GM19023 (cell line): ENCODE results near the gene KAZN.
"Not testable (repeated sequence)": the region's sequence is repeated elsewhere in the genome, so short reads cannot be mapped to it uniquely, and the experiment has no call there.

Experiments
- ATAC-seq: cut with Tn5 transposase; IDR thresholded peaks from one replicate; pipeline ENCODE4 v1.9.1; 2021; ENCODE audit warnings: mild to moderate bottlenecking, moderate library complexity; ENCODE audit not compliant: unreplicated experiment

The KAZN gene

DNA sequence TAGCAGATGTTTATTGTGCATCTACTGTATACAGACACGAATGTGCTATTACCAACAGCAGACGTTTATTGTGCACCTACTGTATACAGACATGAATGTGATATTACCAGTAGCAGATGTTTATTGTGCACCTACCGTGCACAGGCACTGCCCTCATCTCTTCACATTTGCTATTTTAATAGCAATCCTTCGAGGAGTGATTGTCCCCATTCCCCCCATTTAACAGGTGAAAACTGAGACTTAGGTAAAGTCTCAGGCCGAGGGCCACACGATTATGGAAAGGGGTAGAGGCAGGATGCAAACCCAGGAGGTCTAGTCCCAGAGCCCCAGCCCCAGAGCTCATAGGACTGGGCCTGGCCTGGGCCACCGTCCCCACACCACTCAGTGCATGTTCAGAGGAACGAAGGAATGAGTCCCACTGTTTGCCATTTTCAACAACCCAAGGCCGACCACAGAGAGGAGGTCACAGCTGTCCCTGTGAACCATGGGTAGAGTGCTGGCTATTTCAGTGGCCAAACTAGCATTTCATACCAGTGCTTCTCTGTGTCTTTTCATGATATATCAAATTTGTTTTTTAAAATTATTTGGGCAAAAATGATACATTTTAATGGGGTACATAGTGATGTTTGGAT lies 440.6 kb downstream of the KAZN start:
- no peak for ATAC-seq

DNA sequence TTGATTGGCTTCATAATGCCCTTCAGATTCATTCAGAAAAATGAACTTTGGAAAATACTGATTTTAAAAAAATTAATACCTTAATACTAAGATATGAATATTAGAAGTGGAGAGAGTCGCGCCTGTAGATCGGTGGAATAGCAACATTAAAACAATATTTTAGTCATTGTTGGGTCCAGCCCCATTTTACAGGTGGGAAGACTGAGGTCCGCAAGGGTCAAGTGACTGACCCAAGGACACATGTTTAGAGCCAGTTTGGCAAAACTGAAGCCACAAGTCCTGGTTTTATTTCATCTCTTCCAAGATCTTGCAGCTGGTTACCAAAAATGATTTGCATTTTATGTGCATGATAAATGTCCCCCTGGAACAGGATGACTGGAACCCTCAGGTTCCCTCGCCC lies 441.4 kb downstream of the KAZN start:
- ATAC-seq = no peak

DNA sequence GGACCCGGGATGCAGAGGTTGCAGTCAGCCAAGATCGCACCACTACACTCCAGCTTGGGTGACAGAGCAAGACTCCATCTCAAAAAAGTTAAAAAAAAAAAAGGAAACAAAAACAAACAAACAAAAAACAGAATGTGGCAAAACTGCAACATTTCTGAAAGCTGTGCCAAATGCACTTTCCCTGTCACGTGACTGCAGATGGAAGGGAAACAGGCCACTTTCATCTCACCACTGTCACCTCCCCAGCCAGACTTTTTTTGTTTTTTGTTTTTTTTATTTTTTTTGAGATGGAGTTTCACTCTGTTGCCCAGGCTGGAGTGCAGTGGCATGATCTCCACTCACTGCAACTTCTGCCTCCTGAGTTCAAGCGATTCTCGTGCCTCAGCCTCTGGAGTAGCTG lies 442.2 kb downstream of the KAZN start:
- not testable (repeated sequence) for ATAC-seq

DNA sequence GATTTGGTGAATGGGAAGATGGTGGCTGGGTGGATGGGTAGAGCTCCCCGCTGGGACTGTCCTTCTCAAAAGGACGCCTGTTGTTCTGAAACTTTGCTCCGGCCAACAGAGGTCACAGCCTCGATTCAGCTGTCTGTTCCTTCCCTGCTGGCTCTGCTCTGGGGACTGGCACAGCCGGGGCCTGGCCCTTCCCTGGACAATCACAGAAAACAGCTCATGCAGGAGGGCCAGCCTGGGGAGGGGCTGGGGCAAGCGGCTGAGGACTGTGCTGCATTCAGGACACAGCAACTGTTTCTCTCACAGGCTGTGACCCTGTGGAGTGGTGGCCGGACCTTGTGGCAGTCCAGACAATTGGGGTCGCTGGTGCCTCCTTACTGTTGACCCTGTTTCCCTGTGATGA lies 444.4 kb downstream of the KAZN start:
- ATAC-seq = no peak

DNA sequence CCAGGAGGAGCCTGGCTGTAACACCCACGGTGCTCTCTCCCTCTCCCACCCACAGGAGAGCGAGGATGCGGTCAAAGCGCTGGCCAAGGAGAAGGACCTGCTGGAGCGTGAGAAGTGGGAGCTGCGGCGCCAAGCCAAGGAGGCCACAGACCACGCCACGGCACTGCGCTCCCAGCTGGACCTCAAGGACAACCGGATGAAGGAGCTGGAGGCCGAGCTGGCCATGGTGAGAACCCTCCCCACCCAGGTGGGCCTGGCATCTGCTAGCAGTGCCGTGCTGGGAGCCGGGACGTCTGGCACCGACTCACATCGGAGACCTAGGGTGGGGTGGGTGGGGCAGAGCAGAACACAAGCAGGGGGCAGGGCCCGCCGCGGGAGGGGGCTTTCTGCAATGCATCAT lies 445.4 kb downstream of the KAZN start:
- no peak for ATAC-seq

DNA sequence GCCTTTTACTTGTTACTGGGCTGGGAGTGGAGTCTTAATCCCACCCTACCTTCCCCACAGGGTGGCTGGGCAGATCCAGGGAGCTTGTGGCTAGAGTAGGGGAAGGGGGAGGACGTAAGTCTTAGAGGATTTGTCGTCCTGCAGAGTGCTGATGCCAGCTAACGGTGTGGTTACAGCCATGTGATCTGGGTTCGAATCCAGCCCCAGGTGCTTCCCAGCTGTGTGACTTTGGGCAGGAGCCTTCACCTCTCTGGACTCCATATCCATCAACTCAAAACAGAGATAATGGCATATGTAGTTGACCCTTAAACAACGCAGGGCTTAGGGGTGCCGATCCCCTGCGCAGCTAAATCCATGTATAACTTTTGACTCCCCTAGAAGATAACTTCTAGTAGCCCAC lies 446.6 kb downstream of the KAZN start:
- no peak for ATAC-seq

DNA sequence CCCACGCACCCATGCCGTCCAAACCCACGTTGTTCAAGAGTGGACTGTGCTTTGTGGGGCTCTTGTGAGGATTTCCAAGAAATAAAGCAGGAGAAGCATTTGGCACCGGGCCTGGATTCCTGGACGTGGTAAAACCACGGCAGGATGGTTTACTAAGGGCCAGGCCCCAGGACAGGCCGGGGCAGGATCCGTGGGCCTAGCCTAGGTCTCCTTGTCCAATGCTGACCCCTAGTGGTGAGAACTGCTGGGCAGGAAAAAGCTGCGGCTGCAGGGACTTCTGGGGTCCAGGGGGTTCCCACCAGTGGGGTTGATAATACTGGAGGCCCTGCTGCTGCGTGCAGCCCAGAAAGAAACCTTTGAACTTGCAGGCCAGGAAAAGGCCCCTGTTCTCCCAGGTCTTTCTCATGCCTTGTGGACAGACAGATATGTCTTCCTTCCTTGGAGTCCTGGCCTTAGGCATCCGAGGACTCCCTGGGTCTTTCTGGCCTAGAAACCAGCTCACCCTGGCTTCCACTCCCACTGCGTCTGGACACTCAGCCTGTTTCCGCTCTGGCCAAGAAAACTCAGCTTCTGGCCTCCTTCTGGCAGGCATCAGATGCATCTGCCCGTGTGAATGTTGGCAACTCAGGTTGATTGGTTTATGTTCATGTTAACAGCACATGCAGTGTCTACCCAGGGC lies 448.1 kb downstream of the KAZN start:
- ATAC-seq = no peak

DNA sequence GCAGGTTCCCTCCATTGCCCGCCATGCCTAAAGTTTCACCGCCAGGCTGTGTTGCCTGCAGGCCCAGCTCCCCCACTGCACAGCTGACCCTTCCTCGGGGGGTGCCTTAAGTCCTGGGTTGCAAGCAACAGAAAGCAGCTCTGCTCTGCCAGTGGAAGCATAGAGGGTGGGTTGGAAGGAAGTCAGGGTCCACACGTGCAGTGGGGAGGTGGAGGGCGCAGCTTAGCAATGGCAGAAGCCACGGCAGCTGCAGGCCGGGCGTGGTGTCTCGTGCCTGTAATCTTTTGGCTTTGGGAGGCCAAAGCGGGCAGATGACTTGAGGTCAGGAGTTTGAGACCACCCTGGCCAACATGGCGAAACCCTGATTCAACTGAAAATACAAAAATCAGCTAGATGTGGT lies 448.8 kb downstream of the KAZN start:
- no peak for ATAC-seq

DNA sequence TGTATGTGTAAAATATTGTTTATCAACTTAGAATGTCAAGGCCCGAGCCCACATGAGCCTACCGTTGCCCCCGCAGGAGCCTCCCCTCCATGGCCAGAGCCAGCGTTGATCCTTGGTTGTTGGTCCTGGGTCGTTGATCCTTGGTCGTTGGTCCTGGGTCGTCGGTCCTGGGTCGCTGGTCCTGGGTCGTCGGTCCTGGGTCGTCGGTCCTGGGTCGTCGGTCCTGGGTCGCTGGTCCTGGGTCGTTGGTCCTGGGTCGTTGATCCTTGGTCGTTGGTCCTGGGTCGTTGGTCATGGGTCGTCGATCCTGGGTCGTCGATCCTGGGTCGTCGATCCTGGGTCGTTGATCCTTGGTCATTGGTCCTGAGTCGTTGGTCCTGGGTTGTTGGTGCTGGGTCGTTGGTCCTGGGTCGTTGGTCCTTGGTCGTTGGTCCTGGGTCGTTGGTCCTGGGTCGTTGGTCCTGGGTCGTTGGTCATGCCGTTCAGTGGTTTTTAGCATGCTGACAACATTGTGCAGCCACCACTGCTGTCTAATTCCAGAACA lies 450.0 kb downstream of the KAZN start:
- no peak for ATAC-seq

DNA sequence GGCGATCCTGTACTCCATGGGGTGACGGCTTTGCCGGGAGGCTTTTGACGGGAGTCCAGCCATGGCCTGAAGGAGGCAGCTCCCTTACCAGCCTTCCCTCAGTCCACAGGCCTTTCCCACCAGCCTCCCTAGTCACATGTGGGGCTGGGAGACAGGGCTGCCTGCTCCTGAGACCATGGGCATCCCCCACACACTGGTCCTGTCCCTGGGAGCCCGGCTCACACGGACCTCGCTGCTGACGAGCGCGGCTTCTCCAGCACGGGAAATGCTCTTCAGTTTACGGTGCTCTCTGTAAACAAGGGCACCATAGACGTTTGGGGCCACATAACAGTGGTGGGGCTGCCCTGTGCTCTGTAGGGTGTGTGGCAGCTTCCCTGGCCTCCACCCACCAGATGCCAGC lies 450.6 kb downstream of the KAZN start:
- ATAC-seq = no peak

DNA sequence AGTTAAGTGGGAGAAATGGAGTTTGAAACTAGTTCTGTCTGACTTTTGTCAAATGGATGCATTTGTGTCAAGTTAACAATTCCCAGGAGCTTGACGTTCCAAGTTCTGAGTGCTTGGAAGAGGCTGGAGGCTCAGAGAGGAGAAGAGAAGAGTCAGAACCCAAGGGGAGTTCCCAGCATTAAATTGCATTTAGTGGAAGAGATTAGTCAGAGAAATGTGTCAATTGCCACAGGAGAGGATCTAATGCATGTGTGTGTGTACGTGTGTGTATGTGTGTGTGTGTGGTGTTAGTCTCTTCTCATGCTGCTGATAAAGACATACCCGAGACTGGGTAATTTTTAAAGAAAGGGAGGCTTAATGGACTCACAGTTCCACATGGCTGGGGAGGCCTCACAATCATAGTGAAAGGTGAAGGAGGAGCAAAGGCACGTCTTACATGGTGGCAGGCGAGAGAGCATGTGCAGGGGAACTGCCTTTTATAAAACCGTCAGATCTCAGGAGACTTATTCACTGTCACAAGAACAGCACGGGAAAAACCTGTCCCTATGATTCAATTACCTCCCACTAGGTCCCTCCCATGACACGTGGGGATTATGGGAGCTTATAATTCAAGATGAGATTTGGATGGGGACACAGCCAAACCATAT lies 453.5 kb downstream of the KAZN start:
- ATAC-seq = no peak

DNA sequence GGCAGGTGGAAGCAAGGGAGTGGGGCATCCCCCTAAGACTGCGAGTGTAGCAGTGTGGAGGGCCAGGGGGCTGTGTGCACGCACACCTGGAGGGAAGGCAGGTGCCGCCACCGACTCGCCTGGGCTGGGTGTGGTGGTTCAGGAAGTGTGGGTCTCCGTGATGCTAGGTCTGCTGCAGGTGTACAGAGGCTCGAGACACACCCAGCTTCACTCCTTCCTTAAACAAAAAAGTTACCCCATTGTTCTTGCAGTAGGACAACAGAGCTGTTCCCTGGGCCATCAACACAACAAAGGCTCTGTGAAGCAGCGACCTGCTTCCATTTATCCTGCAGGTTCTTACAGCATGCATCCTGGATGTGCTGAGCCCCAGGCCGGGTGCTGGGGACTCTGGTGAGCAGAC lies 454.7 kb downstream of the KAZN start:
- no peak for ATAC-seq

DNA sequence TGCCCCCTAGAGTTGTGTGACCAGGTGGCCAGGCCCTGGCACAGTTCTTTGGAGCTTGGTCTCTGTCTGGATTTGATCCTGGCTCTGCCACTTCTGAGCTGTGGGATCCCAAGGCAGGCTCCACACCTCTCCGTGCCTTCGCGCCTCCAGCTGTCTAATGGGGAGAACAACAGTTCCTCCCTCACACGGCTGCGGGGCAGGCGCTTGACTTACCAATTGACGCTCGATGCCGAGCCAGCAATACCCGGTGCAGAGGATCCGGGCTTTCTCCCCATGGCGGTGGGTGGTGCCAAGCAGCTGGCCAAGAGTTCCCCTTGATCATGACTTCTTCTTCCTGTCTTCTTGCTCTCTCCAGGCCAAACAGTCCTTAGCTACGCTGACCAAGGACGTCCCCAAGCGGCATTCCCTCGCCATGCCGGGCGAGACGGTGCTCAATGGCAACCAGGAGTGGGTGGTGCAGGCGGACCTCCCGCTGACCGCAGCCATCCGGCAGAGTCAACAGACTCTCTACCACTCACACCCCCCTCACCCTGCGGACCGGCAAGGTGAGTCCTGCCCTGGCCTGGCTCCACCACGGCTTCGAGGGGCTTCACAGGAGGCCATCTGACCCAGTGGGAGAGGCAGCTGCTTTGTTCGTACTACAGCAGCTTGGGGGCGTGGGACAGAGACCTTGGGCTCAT lies 457.4 kb downstream of the KAZN start:
- ATAC-seq = no peak

DNA sequence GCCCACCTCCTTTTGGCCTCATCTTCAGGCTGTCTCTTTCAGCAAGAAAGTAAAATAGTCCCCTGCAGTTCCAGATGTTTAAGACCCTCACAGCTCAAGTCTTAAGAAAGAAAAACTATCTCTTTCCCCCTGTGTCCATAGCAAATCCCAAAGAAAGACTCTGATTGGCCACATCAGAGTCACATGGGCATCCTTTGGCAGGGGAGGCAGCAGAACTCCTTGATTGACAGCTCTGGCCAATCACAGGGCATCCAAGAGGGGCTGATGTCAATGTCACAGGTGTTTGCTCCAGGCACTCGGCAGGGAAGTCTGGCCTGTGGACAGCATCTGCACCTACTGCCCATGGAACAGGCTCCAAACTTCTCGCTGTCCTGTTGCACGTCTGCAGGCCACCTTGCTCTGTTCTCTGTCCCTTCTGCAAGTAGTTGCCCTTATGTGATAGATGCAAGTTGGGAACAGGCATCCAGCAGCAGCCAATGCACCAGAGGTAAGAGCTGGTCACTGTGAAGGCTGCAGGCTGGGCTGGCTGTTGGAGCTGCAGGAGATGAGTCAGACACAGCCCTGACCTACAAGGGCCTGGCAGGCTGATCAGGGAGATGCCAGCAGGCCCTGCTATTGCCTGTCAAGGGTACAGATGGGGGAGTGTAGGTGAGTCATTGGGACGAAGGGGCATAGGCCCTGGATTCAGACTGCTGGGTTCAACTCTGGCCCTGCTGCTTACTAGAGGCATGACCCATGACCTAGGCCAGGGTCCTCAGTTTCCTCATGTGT lies 458.2 kb downstream of the KAZN start:
- no peak for ATAC-seq

DNA sequence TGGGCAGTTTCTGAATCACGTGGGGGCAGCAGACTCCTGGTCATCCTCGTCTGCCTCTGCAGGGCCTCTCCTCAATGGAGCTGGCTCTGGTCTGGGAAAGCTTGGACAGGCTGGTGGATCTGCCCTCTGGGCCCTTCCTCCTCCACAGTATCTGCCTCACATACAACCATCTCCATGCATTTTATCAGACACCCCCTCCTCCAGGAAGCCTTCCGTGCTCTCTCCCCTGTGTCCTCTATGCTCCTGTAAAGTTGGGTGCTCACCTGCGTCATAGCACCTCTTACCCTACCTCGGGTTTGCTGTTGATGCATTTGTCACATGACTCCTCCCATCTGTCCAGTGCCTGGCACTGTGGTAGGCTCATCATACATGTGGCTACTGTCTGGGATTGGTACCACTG lies 459.3 kb downstream of the KAZN start:
- ATAC-seq = no peak

DNA sequence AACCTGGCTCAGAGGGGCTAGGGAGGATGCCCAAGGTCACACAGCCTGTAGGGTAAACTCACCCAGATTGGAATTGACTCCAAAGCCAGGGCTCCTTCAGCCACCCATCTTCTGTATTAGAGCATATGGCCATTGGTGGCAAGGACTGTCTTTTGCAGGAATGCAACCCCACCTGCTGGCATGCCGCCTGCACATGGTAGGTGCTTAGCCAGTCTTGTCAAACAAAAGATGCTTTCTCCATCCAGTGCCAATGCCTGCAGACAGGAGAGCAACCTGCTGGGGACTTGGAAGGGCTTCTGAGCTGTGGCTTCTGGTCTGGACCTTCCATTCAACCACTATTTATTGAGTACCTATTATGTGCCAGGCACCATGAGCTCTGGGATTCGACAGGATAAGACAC lies 459.8 kb downstream of the KAZN start:
- ATAC-seq = no peak

DNA sequence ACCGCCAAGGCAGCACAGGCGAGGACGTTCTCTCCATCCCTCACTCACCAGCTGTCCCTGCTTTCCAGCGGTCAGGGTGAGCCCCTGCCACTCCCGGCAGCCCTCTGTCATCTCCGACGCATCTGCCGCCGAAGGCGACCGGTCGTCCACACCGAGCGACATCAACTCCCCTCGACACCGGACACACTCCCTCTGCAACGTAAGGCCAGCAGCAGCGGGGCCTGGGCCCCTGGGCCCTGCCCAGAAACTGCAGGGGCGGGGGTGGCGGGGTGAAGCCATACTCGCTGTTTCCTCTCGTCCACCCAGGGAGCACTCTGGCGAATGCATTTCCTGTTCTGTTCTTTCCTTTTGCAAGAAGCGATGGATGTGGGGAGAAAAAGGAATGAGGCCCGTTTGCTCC lies 461.6 kb downstream of the KAZN start:
- no peak for ATAC-seq

DNA sequence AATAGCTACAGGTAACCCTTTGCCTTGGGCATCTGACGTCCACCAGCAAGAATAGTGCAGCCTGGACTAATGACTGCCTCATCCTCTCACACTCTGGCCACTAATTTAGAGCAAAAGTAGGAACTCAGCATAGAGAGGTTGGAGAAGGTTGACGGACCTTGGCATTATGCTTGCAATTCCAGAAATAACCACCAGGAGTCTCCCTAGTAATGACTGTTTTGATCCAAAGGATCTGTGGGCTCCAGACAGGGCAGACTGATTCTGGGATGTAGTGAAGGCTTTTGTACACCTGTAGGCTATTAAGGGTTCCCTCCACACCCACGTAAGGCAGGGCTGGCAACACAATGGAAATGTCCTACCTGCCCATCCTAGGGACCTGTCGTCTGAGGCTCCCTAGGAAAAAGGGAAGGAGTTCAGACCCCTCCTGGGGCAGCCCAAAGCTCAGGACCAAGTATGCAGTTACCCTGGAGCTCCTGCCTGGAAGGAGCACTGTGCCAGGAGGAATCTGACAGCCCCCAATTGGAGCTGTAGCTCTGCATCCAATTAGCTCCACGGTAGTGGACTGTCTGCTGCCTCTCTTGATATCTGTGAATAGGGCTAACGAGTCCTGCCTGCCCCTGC lies 464.1 kb downstream of the KAZN start:
- no peak for ATAC-seq

DNA sequence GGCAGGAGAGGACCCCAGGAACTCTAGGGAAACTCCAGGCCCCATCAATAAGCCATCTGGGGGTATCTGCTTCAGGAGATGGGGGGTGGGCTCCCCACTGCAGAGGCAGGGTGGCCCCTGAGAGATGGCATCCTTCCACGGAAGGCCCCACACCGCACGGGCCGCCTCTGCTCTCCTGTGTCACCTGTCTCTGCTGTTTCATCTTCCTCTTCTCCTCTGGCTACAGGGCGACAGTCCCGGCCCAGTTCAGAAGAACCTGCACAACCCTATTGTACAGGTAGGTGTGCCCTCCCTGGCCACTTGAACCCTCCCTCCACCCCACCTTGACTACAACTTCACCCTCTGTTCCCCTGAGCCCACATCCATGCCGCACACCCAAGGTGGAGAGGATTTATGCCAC lies 464.9 kb downstream of the KAZN start:
- ATAC-seq = no peak

DNA sequence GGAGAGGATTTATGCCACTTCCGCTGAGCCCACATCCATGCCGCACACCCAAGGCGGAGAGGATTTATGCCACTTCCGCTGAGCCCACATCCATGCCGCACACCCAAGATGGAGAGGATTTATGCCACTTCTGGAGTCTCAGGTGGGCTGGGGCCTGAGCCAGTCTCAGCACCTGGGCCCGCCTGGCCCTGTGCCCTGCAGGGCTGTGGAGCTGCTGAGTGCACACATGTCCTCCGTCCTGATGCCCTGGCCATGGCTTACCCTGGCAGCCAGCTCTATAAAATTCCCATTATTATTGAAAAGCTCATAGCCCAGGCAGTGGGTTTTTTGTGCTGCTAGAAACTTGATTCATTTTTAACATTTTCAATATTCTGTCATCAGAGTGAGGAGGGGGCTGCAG lies 465.3 kb downstream of the KAZN start:
- no peak for ATAC-seq
